Neuronal stem cell (in vitro differentiated cells): Measurements from ENCODE around the gene FSTL4.

Source experiments
- DNase-seq: peaks from one replicate; pipeline ENCODE4 v3.0.0-alpha.2; 2013; ENCODE audit warnings: low spot score
- H2AFZ ChIP-seq: one replicate; pipeline ENCODE4 v1.6.1; 2013; ENCODE audit warnings: mild to moderate bottlenecking, low read length, inconsistent platforms
- H2AK5ac ChIP-seq: 2 replicates; pipeline ENCODE4 v1.6.1; 2013; ENCODE audit warnings: low read depth, mild to moderate bottlenecking, inconsistent platforms, low read length, moderate library complexity, mixed read lengths
- H2BK120ac ChIP-seq: 2 replicates; pipeline ENCODE4 v1.6.1; 2013; ENCODE audit warnings: low read depth, mild to moderate bottlenecking, inconsistent platforms, low read length, moderate library complexity, mixed read lengths
- H2BK12ac ChIP-seq: one replicate; pipeline ENCODE4 v1.6.1; 2013; ENCODE audit warnings: low read length, inconsistent platforms
- H2BK15ac ChIP-seq: 2 replicates; pipeline ENCODE4 v1.6.1; 2013; ENCODE audit warnings: mild to moderate bottlenecking, low read length, inconsistent platforms, mixed read lengths
- H2BK5ac ChIP-seq: one replicate; pipeline ENCODE4 v1.6.1; 2013; ENCODE audit warnings: inconsistent platforms, mild to moderate bottlenecking, low read length, moderate library complexity
- H3K14ac ChIP-seq: one replicate; pipeline ENCODE4 v1.6.1; 2013; ENCODE audit warnings: low read length, inconsistent platforms
- H3K18ac ChIP-seq: 2 replicates; pipeline ENCODE4 v1.6.1; 2013; ENCODE audit warnings: low read length, inconsistent platforms
- H3K23ac ChIP-seq: 2 replicates; pipeline ENCODE4 v1.6.1; 2013; ENCODE audit warnings: low read depth, mild to moderate bottlenecking, mixed read lengths, low read length, inconsistent platforms; ENCODE audit not compliant: poor library complexity
- H3K27ac ChIP-seq: replicated peaks from 3 replicates; pipeline ENCODE4 v1.5.1; 2013; ENCODE audit warnings: low read length, inconsistent platforms
- H3K27me3 ChIP-seq, 3 experiments: 2 replicates each; pipeline ENCODE4 v1.6.1; 2013; ENCODE audit warnings: low read length in 3 of 3, mild to moderate bottlenecking in 2 of 3, inconsistent platforms in 1 of 3, low read depth in 1 of 3, mixed read lengths in 1 of 3, moderate library complexity in 1 of 3; ENCODE audit not compliant: control insufficient read depth in 3 of 3, insufficient read depth in 3 of 3
- H3K36me3 ChIP-seq, 2 donors: replicated peaks in 1 of 2; 2 replicates each; pipeline ENCODE4 v1.6.1; 2013; ENCODE audit warnings: low read length in 2 of 2; ENCODE audit not compliant: control insufficient read depth in 2 of 2, insufficient read depth in 2 of 2
- H3K4ac ChIP-seq: 2 replicates; pipeline ENCODE4 v1.6.1; 2013; ENCODE audit warnings: inconsistent platforms, mild to moderate bottlenecking, low read length, moderate library complexity
- H3K4me1 ChIP-seq, 2 donors: 1 replicate in 1 of 2; 2 replicates in 1 of 2; pipeline ENCODE4 v1.6.1; 2013; ENCODE audit warnings: low read length in 2 of 2, low read depth in 1 of 2; ENCODE audit not compliant: control insufficient read depth in 2 of 2, insufficient read depth in 1 of 2
- H3K4me2 ChIP-seq: one replicate; pipeline ENCODE4 v1.6.1; 2013; ENCODE audit warnings: mild to moderate bottlenecking, low read length, inconsistent platforms; ENCODE audit not compliant: insufficient read depth, poor library complexity, severe bottlenecking
- H3K4me3 ChIP-seq, 2 donors: 2 replicates each; pipeline ENCODE4 v1.5.1; 2013; ENCODE audit warnings: low read length in 2 of 2, mild to moderate bottlenecking in 2 of 2, inconsistent platforms in 1 of 2, moderate library complexity in 1 of 2
- H3K79me1 ChIP-seq: one replicate; pipeline ENCODE4 v1.6.1; 2013; ENCODE audit warnings: low read depth, mild to moderate bottlenecking, inconsistent platforms, low read length, moderate library complexity
- H3K9ac ChIP-seq: one replicate; pipeline ENCODE4 v1.6.1; 2013; ENCODE audit warnings: mild to moderate bottlenecking, low read depth, low read length, inconsistent platforms; ENCODE audit not compliant: poor library complexity
- H3K9me3 ChIP-seq, 2 donors: replicated peaks in 1 of 2; 2 replicates each; pipeline versions ENCODE3 to v1.6.1; 2013; ENCODE audit warnings: low read length in 2 of 2, mild to moderate bottlenecking in 2 of 2, inconsistent platforms in 1 of 2, low read depth in 1 of 2, mixed read lengths in 1 of 2, moderate library complexity in 1 of 2; ENCODE audit not compliant: control insufficient read depth in 2 of 2, insufficient read depth in 1 of 2
- H4K8ac ChIP-seq: one replicate; pipeline ENCODE4 v1.6.1; 2013; ENCODE audit warnings: low read depth, mild to moderate bottlenecking, inconsistent platforms, low read length, moderate library complexity
- H4K91ac ChIP-seq: one replicate; pipeline ENCODE4 v1.6.1; 2013; ENCODE audit warnings: low read length, low read depth, mild to moderate bottlenecking, inconsistent platforms; ENCODE audit not compliant: poor library complexity
- WGBS, 2 donors: extraction: QIAGEN DNeasy Blood & Tissue Kit; methylation state at CpG; one replicate each; pipeline ENCODE4 v1.1.7; 2013; ENCODE audit warnings: missing lambda C conversion rate in 2 of 2, mixed read lengths in 1 of 2; ENCODE audit not compliant: insufficient read length in 2 of 2, insufficient replicate concordance in 1 of 2; ENCODE audit errors: extremely low coverage in 2 of 2; 5-methylcytosine and 5-hydroxymethylcytosine counted together

FSTL4 gene

GRCh38 chr5:133579766-133580165, 32.6 kb downstream of the FSTL4 start:
- no peak overlapping the region for H2BK120ac ChIP-seq
- H3K4me3 ChIP-seq, result no peak overlapping the region
- no peak overlapping the region for H3K14ac ChIP-seq
- no peak overlapping the region for H3K27ac ChIP-seq
- H3K4me2 ChIP-seq, result no peak overlapping the region
- no peaks in the 10 kb centered on the region for H3K79me1 ChIP-seq
- H4K8ac ChIP-seq, result no peak overlapping the region
- no peak overlapping the region for H4K91ac ChIP-seq
- WGBS, 2 donors, result no CpG with 5 or more reads among the region's 4 CpGs
- no peaks in the 10 kb centered on the region for H3K36me3 ChIP-seq
- no peaks in the 10 kb centered on the region for H3K9me3 ChIP-seq
- H3K27me3 ChIP-seq, result peaks cover 0 to 2% (median 0%) of the 10 kb centered on the region in 3 experiments
- DNase-seq, result no peak
- H3K4ac ChIP-seq, result no peak overlapping the region
- H2BK12ac ChIP-seq, result no peak overlapping the region
- no peak overlapping the region for H2BK5ac ChIP-seq
- peaks cover 0 to 3% of the 10 kb centered on the region in 2 donors for H3K4me1 ChIP-seq
- H3K18ac ChIP-seq, result no peak overlapping the region
- no peak overlapping the region for H2BK15ac ChIP-seq
- no peak overlapping the region for H2AK5ac ChIP-seq
- no peak overlapping the region for H2AFZ ChIP-seq
- H3K23ac ChIP-seq, result no peak overlapping the region
- H3K9ac ChIP-seq, result no peak overlapping the region

DNA sequence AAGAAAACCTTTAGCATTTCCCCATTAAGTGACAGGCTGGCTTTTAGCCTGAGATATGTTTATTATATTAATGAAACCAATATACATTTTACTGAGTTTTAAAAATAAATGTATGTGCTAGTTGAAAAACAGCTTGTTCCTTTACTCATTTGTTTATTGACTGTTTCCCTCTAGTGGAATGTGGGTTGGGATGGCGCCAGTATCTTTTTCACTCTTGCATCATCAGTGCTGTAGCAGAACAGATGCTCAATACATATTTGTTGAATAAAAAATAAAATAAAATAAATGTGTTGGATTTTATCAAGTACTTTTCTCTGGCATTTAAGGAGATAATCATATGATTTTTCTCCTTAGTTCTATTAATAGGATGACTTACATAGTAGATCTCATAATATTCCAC, 43.0 kb downstream of the FSTL4 start:
- Histone ChIP-seq H3K9ac (no peak overlapping the region), H2AFZ (no peak overlapping the region), H4K91ac (no peak overlapping the region), H3K36me3 (no peaks in the 10 kb centered on the region), H3K14ac (no peak overlapping the region), H2BK5ac (no peak overlapping the region), H3K27me3 (no peaks in the 10 kb centered on the region), H2BK120ac (no peak overlapping the region), H3K4me3 (no peak overlapping the region), H3K18ac (no peak overlapping the region), H3K9me3 (no peaks in the 10 kb centered on the region), H3K4me1 (no peaks in the 10 kb centered on the region), H3K79me1 (no peaks in the 10 kb centered on the region), H3K23ac (no peak overlapping the region), H3K4ac (no peak overlapping the region), H2BK12ac (no peak overlapping the region), H2BK15ac (no peak overlapping the region), H4K8ac (no peak overlapping the region), H3K27ac (no peak overlapping the region), H3K4me2 (no peak overlapping the region), H2AK5ac (no peak overlapping the region)
- no peak for DNase-seq
- WGBS, 2 donors, result no CpG with 5 or more reads among the region's 1 CpG

GRCh38 chr5:133565993-133566392, 46.3 kb downstream of the FSTL4 start:
- Histone ChIP-seq H3K14ac (no peak overlapping the region), H3K23ac (no peak overlapping the region), H2BK12ac (no peak overlapping the region), H3K27ac (no peak overlapping the region), H2AFZ (no peak overlapping the region), H3K36me3 (no peaks in the 10 kb centered on the region), H3K4me3 (no peak overlapping the region), H3K79me1 (no peaks in the 10 kb centered on the region), H3K4ac (no peak overlapping the region), H4K91ac (no peak overlapping the region), H2AK5ac (no peak overlapping the region), H2BK5ac (no peak overlapping the region), H3K9me3 (no peaks in the 10 kb centered on the region), H3K18ac (no peak overlapping the region), H2BK120ac (no peak overlapping the region), H3K4me1 (no peaks in the 10 kb centered on the region), H3K4me2 (no peak overlapping the region), H4K8ac (no peak overlapping the region), H3K9ac (no peak overlapping the region), H2BK15ac (no peak overlapping the region), H3K27me3 (peaks cover 0 to 4% (median 0%) of the 10 kb centered on the region in 3 experiments)
- peak; percentile 47 for DNase-seq
- WGBS, 2 donors, result no CpG with 5 or more reads among the region's 3 CpGs

GRCh38 chr5:133564921-133565565, 47.3 kb downstream of the FSTL4 start:
- H4K91ac ChIP-seq, result no peak overlapping the region
- no peak overlapping the region for H3K9ac ChIP-seq
- H3K27ac ChIP-seq, result no peak overlapping the region

More at GRCh38 chr5:133564921-133565565, 47.3 kb downstream of the FSTL4 start:
- Histone ChIP-seq H2BK5ac (no peak overlapping the region), H2BK12ac (no peak overlapping the region), H4K8ac (no peak overlapping the region), H3K14ac (no peak overlapping the region), H3K36me3 (no peaks in the 10 kb centered on the region), H3K27me3 (peaks cover 0 to 4% (median 0%) of the 10 kb centered on the region in 3 experiments), H3K23ac (no peak overlapping the region), H3K4ac (no peak overlapping the region), H3K4me2 (no peak overlapping the region), H2AK5ac (no peak overlapping the region), H3K4me3 (no peak overlapping the region), H3K79me1 (no peaks in the 10 kb centered on the region), H2BK15ac (no peak overlapping the region), H2BK120ac (no peak overlapping the region), H2AFZ (no peak overlapping the region), H3K18ac (no peak overlapping the region), H3K4me1 (no peaks in the 10 kb centered on the region), H3K9me3 (no peaks in the 10 kb centered on the region)
- no peak for DNase-seq
- WGBS, 2 donors, result no CpG with 5 or more reads among the region's 4 CpGs
